Ascending aorta (tissue), 2 donors: ENCODE data around the gene BOLA2B. TPM values are rescaled to one million over a fixed set of nuclear protein-coding genes. Genes with fewer than 3 reads are reported as not detected.
A peak's percentile ranks its signal among the peaks of the same experiment; 100 is the strongest.

ENCODE experiments used
- DNase-seq, 2 donors: peaks; one replicate each; pipeline ENCODE4 v3.0.0-alpha.2; 2019; ENCODE audit warnings: low spot score in 2 of 2
- H3K27ac ChIP-seq, 2 donors: fragments of 200-600 bp; sonication (generic); one replicate each; pipeline ENCODE4 v1.5.1; 2016 to 2017; ENCODE audit warnings: mild to moderate bottlenecking in 1 of 2
- H3K27me3 ChIP-seq: fragments of 200-600 bp; sonication (generic); one replicate; pipeline ENCODE4 v1.5.1; 2017
- H3K36me3 ChIP-seq, 2 donors: fragments of 200-600 bp; sonication (generic); one replicate each; pipeline ENCODE4 v1.5.1; 2016
- H3K4me1 ChIP-seq, 2 donors: fragments of 200-600 bp; sonication (generic); one replicate each; pipeline ENCODE4 v1.5.1; 2016 to 2017; ENCODE audit warnings: mild to moderate bottlenecking in 1 of 2
- H3K4me3 ChIP-seq, 2 donors: fragments of 200-600 bp; sonication (generic); one replicate each; pipeline ENCODE4 v1.5.1; 2016 to 2017; ENCODE audit warnings: mild to moderate bottlenecking in 1 of 2
- H3K9me3 ChIP-seq, 2 donors: fragments of 200-600 bp; sonication (generic); one replicate each; pipeline ENCODE4 v1.5.1; 2016
- CTCF ChIP-seq, 3 experiments: fragments of 200-600 bp in 2 of 3; fragments of 450-650 bp in 1 of 3; sonication (generic) in 2 of 3; IDR thresholded peaks; one replicate each; pipeline ENCODE4 v1.5.1; 2016 to 2019; ENCODE audit warnings: antibody characterized with exemption in 3 of 3, mild to moderate bottlenecking in 1 of 3, moderate library complexity in 1 of 3
- intact Hi-C: fragments of 100-400 bp; cut with DNase I; formaldehyde crosslinking; loops from one replicate; pipeline ENCODE4 v1.15.1; 2023
- total RNA-seq: library from RNA; depleted of rRNA; stranded (reverse); fragments of >200 nt; gene quantifications from one replicate; pipeline ENCODE4 v1.1.0, GENCODE V29; 2016

BOLA2B gene
- total RNA-seq, 1 donor from 2014 or later, result 643 TPM

GRCh38 chr16:30187971-30188561 is 5.4 kb downstream of the BOLA2B start:
- intact Hi-C loops, result no loop called here
- no peaks in the 10 kb centered on the region for H3K9me3 ChIP-seq
- DNase-seq, result peak in 1 of 2 donors; percentile 61
- no peak overlapping the region for H3K4me3 ChIP-seq
- H3K27me3 ChIP-seq, result no peaks in the 10 kb centered on the region
- peaks cover 3 to 4% of the 10 kb centered on the region in 2 donors for H3K4me1 ChIP-seq
- TF ChIP-seq CTCF (IDR thresholded peaks at IDR 0.05), result no peak
- H3K27ac ChIP-seq, result no peak overlapping the region
- H3K36me3 ChIP-seq, result peaks cover 0 to 4% of the 10 kb centered on the region in 2 donors

- no peak for DNase-seq
- Histone ChIP-seq H3K27me3 (no peaks in the 10 kb centered on the region), H3K9me3 (no peaks in the 10 kb centered on the region), H3K27ac (no peak overlapping the region), H3K4me1 (peaks cover 3 to 8% of the 10 kb centered on the region in 2 donors), H3K4me3 (no peak overlapping the region), H3K36me3 (peaks cover 0 to 4% of the 10 kb centered on the region in 2 donors)
- TF ChIP-seq CTCF (IDR thresholded peaks at IDR 0.05), result no peak
- intact Hi-C loops, result no loop called here
Measured at GRCh38 chr16:30187556-30187865, 6.0 kb downstream of the BOLA2B start.

DNA sequence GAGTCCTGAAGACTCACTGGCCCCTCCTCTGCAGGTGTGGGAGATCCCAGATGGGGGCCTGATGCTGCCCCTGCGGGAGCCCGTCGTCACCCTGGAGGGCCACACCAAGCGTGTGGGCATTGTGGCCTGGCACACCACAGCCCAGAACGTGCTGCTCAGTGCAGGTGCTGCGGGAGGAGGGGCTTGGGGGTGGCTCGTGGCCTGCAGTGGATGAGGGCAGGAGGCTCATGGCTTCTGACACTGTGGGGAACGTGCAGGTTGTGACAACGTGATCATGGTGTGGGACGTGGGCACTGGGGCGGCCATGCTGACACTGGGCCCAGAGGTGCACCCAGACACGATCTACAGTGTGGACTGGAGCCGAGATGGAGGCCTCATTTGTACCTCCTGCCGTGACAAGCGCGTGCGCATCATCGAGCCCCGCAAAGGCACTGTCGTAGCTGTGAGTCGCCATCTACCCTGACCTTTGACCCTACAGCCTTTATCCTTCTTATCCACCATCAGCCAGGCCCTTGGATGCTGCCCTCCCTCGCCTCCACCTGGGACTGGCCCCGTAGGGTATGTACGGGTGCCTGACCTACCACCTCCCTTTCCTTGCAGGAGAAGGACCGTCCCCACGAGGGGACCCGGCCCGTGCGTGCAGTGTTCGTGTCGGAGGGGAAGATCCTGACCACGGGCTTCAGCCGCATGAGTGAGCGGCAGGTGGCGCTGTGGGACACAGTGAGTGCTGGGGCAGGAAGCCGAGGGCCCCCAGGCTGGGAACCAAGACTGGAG is 6.5 kb downstream of the BOLA2B start:
- peak in 1 of 2 donors; percentile 79 for DNase-seq
- Histone ChIP-seq H3K27ac (no peak overlapping the region), H3K9me3 (no peaks in the 10 kb centered on the region), H3K4me3 (no peak overlapping the region), H3K36me3 (peaks cover 0 to 4% of the 10 kb centered on the region in 2 donors), H3K27me3 (no peaks in the 10 kb centered on the region), H3K4me1 (peaks cover 3 to 9% of the 10 kb centered on the region in 2 donors)
- peak; percentile 47 to 55 (median 55) for TF ChIP-seq CTCF (IDR thresholded peaks at IDR 0.05)
- intact Hi-C loops, result no loop called here

DNA sequence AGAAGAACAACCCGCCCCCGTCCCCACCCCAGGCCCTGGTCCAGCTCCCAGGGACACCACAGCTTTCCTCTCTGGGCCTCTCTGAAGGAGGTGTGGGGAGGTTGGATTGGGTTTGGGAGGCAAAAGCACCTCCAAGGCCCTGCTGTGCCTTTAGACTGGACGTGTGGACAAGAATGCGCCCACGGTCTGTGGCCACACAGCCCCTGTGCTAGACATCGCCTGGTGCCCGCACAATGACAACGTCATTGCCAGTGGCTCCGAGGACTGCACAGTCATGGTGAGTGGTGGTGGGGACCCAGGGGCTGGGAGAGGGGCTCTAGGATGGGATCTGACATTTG is 7.1 kb downstream of the BOLA2B start:
- Histone ChIP-seq H3K36me3 (peaks cover 0 to 4% of the 10 kb centered on the region in 2 donors), H3K9me3 (no peaks in the 10 kb centered on the region), H3K27ac (no peak overlapping the region), H3K27me3 (no peaks in the 10 kb centered on the region), H3K4me3 (peak overlapping the region in 1 of 2 donors; percentile 1), H3K4me1 (peaks cover 3 to 9% of the 10 kb centered on the region in 2 donors)
- DNase-seq, result no peak
- intact Hi-C loops, result no loop called here
- TF ChIP-seq CTCF (IDR thresholded peaks at IDR 0.05), result no peak

GRCh38 chr16:30185683-30186421 is 7.6 kb downstream of the BOLA2B start:
- Histone ChIP-seq H3K27me3 (no peaks in the 10 kb centered on the region), H3K4me1 (peaks cover 3 to 9% of the 10 kb centered on the region in 2 donors), H3K27ac (no peak overlapping the region), H3K36me3 (peaks cover 0 to 4% of the 10 kb centered on the region in 2 donors), H3K9me3 (no peaks in the 10 kb centered on the region), H3K4me3 (peak overlapping the region in 1 of 2 donors; percentile 73)
- intact Hi-C loops, result no loop called here
- no peak for TF ChIP-seq CTCF (IDR thresholded peaks at IDR 0.05)
- peak in 1 of 2 donors; percentile 81 for DNase-seq
